Esophagus mucosa (tissue), 1 donor: ENCODE data around the gene CLEC11A. TPM values are rescaled to one million over a fixed set of nuclear protein-coding genes. Genes with fewer than 3 reads are reported as not detected.

ENCODE experiments used
- ATAC-seq: fragments of 200-7000 bp; cut with Tn5 transposase; one replicate; pipeline ENCODE4 v1.9.1; 2020
- total RNA-seq: library from RNA; stranded (reverse); gene quantifications from one replicate; pipeline ENCODE4 v1.2.4, GENCODE V29; 2023
- donor health status: DM: yes; HTN: yes; CAD: no.

CLEC11A gene
- total RNA-seq, result 2.7 TPM

- no peak for ATAC-seq
These were observed at the start of gene CLEC11A for GRCh38 chr19:50723069-50723468. CLEC11A (plus strand) TSS chr19:50723364; CDS start chr19:50723526, 162 bp downstream.

- ATAC-seq, result no peak
These were observed 46.5 kb upstream of the CLEC11A start for GRCh38 chr19:50676625-50677197.

- no peak for ATAC-seq
These were observed 45.5 kb upstream of the CLEC11A start for GRCh38 chr19:50677636-50678035.

GRCh38 chr19:50678323-50678722, 44.8 kb upstream of the CLEC11A start:
- no peak for ATAC-seq

GRCh38 chr19:50679177-50680125, 43.7 kb upstream of the CLEC11A start:
- ATAC-seq, result peak; percentile 77

- no peak for ATAC-seq
These were observed 36.7 kb upstream of the CLEC11A start for GRCh38 chr19:50686310-50687032.

- no peak for ATAC-seq
These were observed 34.4 kb upstream of the CLEC11A start for GRCh38 chr19:50688766-50689165.

GRCh38 chr19:50690439-50690838, 32.7 kb upstream of the CLEC11A start:
- ATAC-seq, result no peak

GRCh38 chr19:50693064-50693975, 29.8 kb upstream of the CLEC11A start:
- ATAC-seq, result no peak

- no peak for ATAC-seq
These were observed 28.4 kb upstream of the CLEC11A start for GRCh38 chr19:50694815-50695145.

- no peak for ATAC-seq
These were observed 27.7 kb upstream of the CLEC11A start for GRCh38 chr19:50695251-50696093.

GRCh38 chr19:50696094-50696483, 27.1 kb upstream of the CLEC11A start:
- ATAC-seq, result no peak

- ATAC-seq, result no peak
These were observed 25.6 kb upstream of the CLEC11A start for GRCh38 chr19:50697414-50698124.

- no peak for ATAC-seq
These were observed 21.7 kb upstream of the CLEC11A start for GRCh38 chr19:50701367-50701985.

GRCh38 chr19:50702158-50702870, 20.9 kb upstream of the CLEC11A start:
- no peak for ATAC-seq

GRCh38 chr19:50702871-50703829, 20.0 kb upstream of the CLEC11A start:
- ATAC-seq, result no peak

GRCh38 chr19:50703915-50704796, 19.0 kb upstream of the CLEC11A start:
- ATAC-seq, result no peak
